Measurements from ENCODE around the gene SH3BGRL3. TPM values are rescaled to one million over a fixed set of nuclear protein-coding genes. Genes with fewer than 3 reads are reported as not detected.
A peak's percentile ranks its signal among the peaks of the same experiment; 100 is the strongest.

The SH3BGRL3 gene
- polyA plus RNA-seq, 3 donors, result 478 to 1,744 (median 1,706) TPM

- intact Hi-C loops (cut with micrococcal nuclease), result no loop called here
- Mint-ChIP-seq H3K36me3 (peaks cover 55 to 91% of the 10 kb centered on the region in 2 donors), H3K4me3 (no peak overlapping the region), H3K4me1 (peaks cover 60% of the 10 kb centered on the region), H3K27ac (peak overlapping the region in 5 of 7 donors; percentile 40 to 83 (median 61)), H3K27me3 (ENCODE audit: low read depth in 3 of 3) (peaks cover 0 to 6% (median 3%) of the 10 kb centered on the region in 3 donors), H3K9me3 (no peaks in the 10 kb centered on the region)
- Histone ChIP-seq H3K79me2 (ENCODE audit: insufficient read depth, low read length) (peaks cover 40% of the 10 kb centered on the region), H3K27me3 (ENCODE audit: control insufficient read depth in 2 of 2, insufficient read depth in 2 of 2, low read length in 2 of 2) (no peaks in the 10 kb centered on the region), H2AFZ (ENCODE audit: insufficient read depth, low read depth, low read length, poor library complexity, severe bottlenecking) (no peak overlapping the region), H3K4me2 (replicated peaks; ENCODE audit: extremely low read depth, low read length, poor library complexity, severe bottlenecking) (no peak overlapping the region), H3K9ac (ENCODE audit: insufficient read depth, low read length, poor library complexity, severe bottlenecking) (no peak overlapping the region), H4K20me1 (ENCODE audit: insufficient read depth, low read length) (no peaks in the 10 kb centered on the region), H3K36me3 (replicated peaks in 1 of 2; ENCODE audit: control insufficient read depth in 1 of 2, insufficient read depth in 2 of 2, low read length in 2 of 2) (peaks cover 51 to 68% of the 10 kb centered on the region in 2 donors), H3K4me3 (replicated peaks in 1 of 3; ENCODE audit: low read depth in 2 of 3, low read length in 3 of 3) (no peak overlapping the region), H3K9me3 (replicated peaks in 1 of 2; ENCODE audit: control insufficient read depth in 1 of 2, insufficient read depth in 1 of 2, low read length in 2 of 2) (no peaks in the 10 kb centered on the region), H3K4me1 (ENCODE audit: control insufficient read depth in 1 of 2, insufficient read depth in 2 of 2, low read length in 2 of 2) (peaks cover 54 to 59% of the 10 kb centered on the region in 2 donors), H3K27ac (ENCODE audit: low read depth in 1 of 2, low read length in 2 of 2) (peak overlapping the region in 1 of 2 donors; percentile 20)
- no peak for TF ChIP-seq CTCF (IDR thresholded peaks at IDR 0.05)
- 95% methylated on average over 9 of the region's 11 CpGs for WGBS (ENCODE audit: insufficient coverage)
- DNase-seq, result no peak
Measured at GRCh38 chr1:26293911-26294463, 14.1 kb downstream of the SH3BGRL3 start.

GRCh38 chr1:26295194-26296138, 15.6 kb downstream of the SH3BGRL3 start:
- Histone ChIP-seq H3K9me3 (replicated peaks in 1 of 2; ENCODE audit: control insufficient read depth in 1 of 2, insufficient read depth in 1 of 2, low read length in 2 of 2) (no peaks in the 10 kb centered on the region), H3K4me2 (replicated peaks; ENCODE audit: extremely low read depth, low read length, poor library complexity, severe bottlenecking) (no peak overlapping the region), H3K4me1 (ENCODE audit: control insufficient read depth in 1 of 2, insufficient read depth in 2 of 2, low read length in 2 of 2) (peaks cover 40 to 46% of the 10 kb centered on the region in 2 donors), H2AFZ (ENCODE audit: insufficient read depth, low read depth, low read length, poor library complexity, severe bottlenecking) (no peak overlapping the region), H3K27me3 (ENCODE audit: control insufficient read depth in 2 of 2, insufficient read depth in 2 of 2, low read length in 2 of 2) (no peaks in the 10 kb centered on the region), H3K4me3 (replicated peaks in 1 of 3; ENCODE audit: low read depth in 2 of 3, low read length in 3 of 3) (no peak overlapping the region), H3K36me3 (replicated peaks in 1 of 2; ENCODE audit: control insufficient read depth in 1 of 2, insufficient read depth in 2 of 2, low read length in 2 of 2) (peaks cover 54 to 83% of the 10 kb centered on the region in 2 donors), H3K79me2 (ENCODE audit: insufficient read depth, low read length) (peaks cover 55% of the 10 kb centered on the region), H3K27ac (ENCODE audit: low read depth in 1 of 2, low read length in 2 of 2) (no peak overlapping the region), H4K20me1 (ENCODE audit: insufficient read depth, low read length) (no peaks in the 10 kb centered on the region), H3K9ac (ENCODE audit: insufficient read depth, low read length, poor library complexity, severe bottlenecking) (no peak overlapping the region)
- peak overlapping the region in 6 of 7 donors; percentile 11 to 91 (median 63) for H3K27ac Mint-ChIP-seq
- H3K4me1 Mint-ChIP-seq, result peaks cover 57% of the 10 kb centered on the region
- no peak overlapping the region for H3K4me3 Mint-ChIP-seq
- WGBS (ENCODE audit: insufficient coverage), result 91% methylated on average over 19 of the region's 22 CpGs
- TF ChIP-seq CTCF (IDR thresholded peaks at IDR 0.05), result no peak
- intact Hi-C loops (cut with micrococcal nuclease), result no loop called here
- H3K36me3 Mint-ChIP-seq, result peaks cover 66 to 99% of the 10 kb centered on the region in 2 donors
- H3K27me3 Mint-ChIP-seq (ENCODE audit: low read depth in 3 of 3), result peaks cover 0 to 6% (median 3%) of the 10 kb centered on the region in 3 donors
- no peaks in the 10 kb centered on the region for H3K9me3 Mint-ChIP-seq
- DNase-seq, result no peak
